Measurements from ENCODE around the gene GALNT8.

Gene GALNT8

GRCh38 chr12:4796694-4797482 is 76.7 kb downstream of the GALNT8 start:
- DNase-seq (ENCODE audit: low spot score) = no peak

GRCh38 chr12:4800555-4800954 is 80.4 kb downstream of the GALNT8 start:
- DNase-seq (ENCODE audit: low spot score) = no peak

- DNase-seq (ENCODE audit: low spot score) = no peak
Observed at GRCh38 chr12:4802841-4803240, 82.6 kb downstream of the GALNT8 start.

GRCh38 chr12:4806439-4807115 is 86.4 kb downstream of the GALNT8 start:
- no peak for DNase-seq (ENCODE audit: low spot score)

GRCh38 chr12:4807116-4807783 is 87.0 kb downstream of the GALNT8 start:
- DNase-seq (ENCODE audit: low spot score) = no peak

GRCh38 chr12:4807813-4808212 is 87.6 kb downstream of the GALNT8 start:
- no peak for DNase-seq (ENCODE audit: low spot score)

- DNase-seq (ENCODE audit: low spot score) = no peak
Observed at GRCh38 chr12:4809013-4809448, 88.8 kb downstream of the GALNT8 start.

GRCh38 chr12:4809449-4810218 is 89.4 kb downstream of the GALNT8 start:
- no peak for DNase-seq (ENCODE audit: low spot score)

GRCh38 chr12:4810219-4810671 is 90.0 kb downstream of the GALNT8 start:
- no peak for DNase-seq (ENCODE audit: low spot score)

- DNase-seq (ENCODE audit: low spot score) = no peak
Observed at GRCh38 chr12:4812624-4813327, 92.6 kb downstream of the GALNT8 start.

GRCh38 chr12:4813741-4814140 is 93.5 kb downstream of the GALNT8 start:
- no peak for DNase-seq (ENCODE audit: low spot score)

GRCh38 chr12:4814485-4814884 is 94.3 kb downstream of the GALNT8 start:
- no peak for DNase-seq (ENCODE audit: low spot score)

GRCh38 chr12:4816744-4817525 is 96.7 kb downstream of the GALNT8 start:
- DNase-seq (ENCODE audit: low spot score) = no peak

- no peak for DNase-seq (ENCODE audit: low spot score)
Observed at GRCh38 chr12:4817880-4818279, 97.7 kb downstream of the GALNT8 start.

GRCh38 chr12:4819654-4820053 is 99.5 kb downstream of the GALNT8 start:
- no peak for DNase-seq (ENCODE audit: low spot score)

GRCh38 chr12:4820971-4821370 is 100.8 kb downstream of the GALNT8 start:
- DNase-seq (ENCODE audit: low spot score) = no peak
